SK-N-MC (cell line): ENCODE data around the gene ZNF516.

ENCODE experiments used
- EZH2 ChIP-seq: fragments of 200-600 bp; sonication (generic); IDR thresholded peaks from one replicate; pipeline ENCODE4 v1.6.1; 2017; ENCODE audit warnings: antibody characterized with exemption
- POLR2AphosphoS5 ChIP-seq: IDR thresholded peaks from 2 replicates; pipeline ENCODE4 v1.6.1; 2012; ENCODE audit warnings: mild to moderate bottlenecking, low read depth, low read length, borderline replicate concordance

DNA sequence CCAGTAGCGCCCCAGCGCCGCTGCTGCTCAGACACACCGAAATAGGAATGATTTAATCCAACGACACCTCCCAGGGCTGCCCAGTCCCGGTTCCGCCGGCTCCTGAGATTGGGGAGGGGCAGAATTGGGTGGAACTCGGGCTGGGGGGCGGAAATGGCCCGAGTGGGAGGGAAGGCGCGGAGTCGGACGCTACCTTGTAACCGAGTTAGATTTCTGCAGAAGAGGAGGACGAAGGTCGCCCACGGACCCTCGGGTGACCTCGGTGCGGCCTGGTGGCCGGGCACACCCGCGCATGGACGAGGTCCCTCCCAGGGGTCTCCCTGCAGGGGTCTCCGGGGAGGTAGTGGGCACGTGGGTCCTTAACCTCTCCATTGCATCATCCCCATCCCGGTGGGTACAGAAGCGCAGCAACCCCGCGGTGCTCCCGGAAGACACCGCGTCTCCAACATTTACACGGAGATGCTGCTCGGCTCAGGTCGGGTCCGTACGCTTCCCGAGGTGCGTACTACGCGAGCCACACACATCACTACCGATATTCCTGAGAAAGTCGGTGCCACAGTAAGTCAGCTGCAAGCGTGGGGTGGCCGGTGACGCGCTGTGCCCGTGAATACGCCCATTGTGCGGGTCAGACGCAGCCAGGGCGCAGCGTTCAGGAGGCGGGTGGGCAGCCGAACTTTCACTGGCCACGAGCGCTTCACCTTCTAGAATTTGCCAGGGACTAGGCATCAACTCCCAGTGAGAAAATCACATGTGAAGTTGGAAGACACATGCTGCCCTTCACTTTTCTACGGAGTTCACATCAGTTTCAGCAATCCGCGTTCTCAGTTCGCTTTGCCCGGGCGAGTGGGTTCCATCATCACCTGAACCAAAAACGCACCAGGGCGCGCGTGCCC is 3.0 kb downstream of the ZNF516 start:
- TF ChIP-seq EZH2 (no peak), POLR2AphosphoS5 (0 out of 2 replicates have a peak, but pooled peaks have one; percentile 25)
